Lower leg skin (tissue), 4 donors: Measurements from ENCODE around the gene FBXW9. TPM values are rescaled to one million over a fixed set of nuclear protein-coding genes. Genes with fewer than 3 reads are reported as not detected.

Source experiments
- DNase-seq, 2 donors: peaks; one replicate each; pipeline ENCODE4 v3.0.0-alpha.2; 2019; ENCODE audit warnings: low spot score in 2 of 2
- H3K4me3 ChIP-seq: fragments of 200-600 bp; sonication (generic); 2 replicates; pipeline ENCODE4 v1.5.1; 2017; ENCODE audit warnings: mild to moderate bottlenecking, low read depth; ENCODE audit not compliant: poor library complexity, severe bottlenecking
- CTCF ChIP-seq, 3 donors: fragments of 450-650 bp; IDR thresholded peaks; one replicate each; pipeline ENCODE4 v1.5.1; 2016; ENCODE audit warnings: antibody characterized with exemption in 3 of 3, mild to moderate bottlenecking in 3 of 3, moderate library complexity in 2 of 3
- POLR2A ChIP-seq, 2 donors: fragments of 450-650 bp; IDR thresholded peaks; one replicate each; pipeline ENCODE4 v1.6.1; 2016 to 2017; ENCODE audit warnings: antibody characterized with exemption in 2 of 2, mild to moderate bottlenecking in 1 of 2, moderate library complexity in 1 of 2
- WGBS, 2 donors: methylation state at CpG; one replicate each; pipeline ENCODE4 v1.1.5; 2018; 5-methylcytosine and 5-hydroxymethylcytosine counted together
- intact Hi-C: fragments of 100-400 bp; cut with DNase I; formaldehyde crosslinking; loops from one replicate; pipeline ENCODE4 v1.15.0; 2023; ENCODE audit warnings: low total_unique reads
- total RNA-seq, 4 donors: library from RNA; depleted of rRNA; stranded (reverse); fragments of >200 nt; gene quantifications; one replicate each; pipeline ENCODE4 v1.1.0, GENCODE V29; 2016

Gene FBXW9
- total RNA-seq, 4 donors from 2014 or later = 7.2 to 21.4 (median 13.1) TPM

DNA sequence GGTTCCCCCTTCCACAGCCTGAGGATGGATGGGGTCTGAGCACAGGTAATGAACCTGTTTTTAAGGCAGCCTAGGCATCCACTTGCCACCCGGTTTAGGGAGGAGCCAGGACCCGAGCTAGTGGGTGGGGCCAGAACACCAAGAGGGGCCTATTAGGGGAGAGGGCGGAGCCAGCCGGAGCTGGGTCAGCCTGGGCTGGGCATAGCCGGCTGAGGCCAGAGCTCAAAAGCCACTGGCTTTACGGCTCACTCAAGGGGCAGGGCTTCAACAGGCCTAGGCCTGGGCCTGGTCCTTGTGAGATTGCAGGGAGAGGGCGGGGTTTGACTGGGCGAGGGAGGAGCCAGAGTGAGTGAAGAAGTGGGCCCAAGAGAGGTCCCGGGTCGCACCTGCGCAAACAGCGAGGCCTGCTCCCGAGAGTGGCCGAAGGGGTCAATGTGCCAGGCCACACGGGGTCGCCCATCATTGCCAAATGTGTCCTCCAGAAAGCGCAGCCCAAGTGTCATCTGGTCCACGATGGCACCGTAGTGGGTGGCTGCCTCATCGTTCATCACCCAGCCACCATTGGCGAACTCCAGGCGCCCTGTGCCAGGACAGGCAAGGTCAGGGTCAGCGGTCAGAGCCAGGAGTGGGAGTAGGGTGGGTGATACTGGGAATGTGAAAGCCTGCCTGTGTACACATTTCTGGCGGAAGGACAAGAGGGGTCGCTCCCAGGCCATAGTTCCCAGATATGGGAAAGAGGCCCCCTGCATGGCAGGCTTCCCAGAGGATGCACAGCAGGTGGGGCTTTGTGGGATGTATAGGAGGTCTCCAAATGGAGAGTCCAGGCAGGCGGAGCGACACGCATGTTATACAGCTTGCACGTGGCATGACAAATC lies 31.8 kb downstream of the FBXW9 start:
- DNase-seq = no peak
- H3K4me3 ChIP-seq = no peak overlapping the region
- intact Hi-C loops = no loop called here
- WGBS, 2 donors = 81 to 86% methylated on average over 28 of the region's 29 CpGs
- TF ChIP-seq CTCF (IDR thresholded peaks at IDR 0.05) (no peak), POLR2A (IDR thresholded peaks at IDR 0.05) (no peak)

DNA sequence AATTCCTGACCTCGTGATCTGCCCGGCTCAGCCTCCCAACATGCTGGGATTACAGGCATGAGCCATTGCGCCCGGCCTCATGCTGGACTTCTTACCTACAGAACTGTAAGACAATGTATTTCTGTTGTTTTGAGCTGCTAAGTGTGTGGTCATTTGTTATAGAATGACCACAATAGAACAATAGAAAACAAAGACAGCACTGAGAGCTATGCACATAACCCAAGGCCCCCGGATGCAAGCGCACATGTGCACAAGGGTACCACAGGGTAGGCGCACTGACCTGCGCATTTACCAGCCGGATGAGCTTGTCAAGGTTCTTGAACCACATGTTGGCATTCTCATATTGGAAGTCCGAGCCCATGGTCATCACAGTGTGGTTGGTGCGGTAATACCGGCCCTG lies 35.5 kb downstream of the FBXW9 start:
- H3K4me3 ChIP-seq = no peak overlapping the region
- intact Hi-C loops = no loop called here
- no peak for DNase-seq
- TF ChIP-seq POLR2A (IDR thresholded peaks at IDR 0.05) (no peak), CTCF (IDR thresholded peaks at IDR 0.05) (no peak)
- 93 to 96% methylated on average over 12 of the region's 12 CpGs for WGBS, 2 donors

DNA sequence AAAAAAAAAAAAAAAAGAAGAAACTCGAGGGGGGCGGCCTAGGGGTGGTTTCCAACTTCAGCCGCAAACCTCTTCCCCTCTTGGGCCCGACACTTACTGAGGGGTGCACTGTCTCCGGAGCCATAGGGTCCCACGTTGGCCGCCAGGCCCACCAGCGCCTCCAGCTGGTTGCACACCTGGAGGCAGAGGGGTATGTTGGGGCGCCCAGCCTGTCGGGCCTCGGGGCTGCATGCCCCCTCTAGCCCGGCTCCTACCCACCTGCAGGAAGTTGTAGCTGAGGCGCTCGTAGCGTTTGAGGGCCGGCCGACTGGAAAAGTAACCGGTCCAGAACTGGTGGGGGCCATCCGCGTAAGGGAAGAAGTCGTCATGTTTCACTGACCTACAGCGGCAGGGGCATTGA lies 38.5 kb downstream of the FBXW9 start:
- no peak for DNase-seq
- intact Hi-C loops = no loop called here
- no peak for TF ChIP-seq CTCF (IDR thresholded peaks at IDR 0.05)
- no peak for TF ChIP-seq POLR2A (IDR thresholded peaks at IDR 0.05)
- 91 to 94% methylated on average over 22 of the region's 22 CpGs for WGBS, 2 donors
- no peak overlapping the region for H3K4me3 ChIP-seq

- WGBS, 2 donors = 74 to 79% methylated on average over 50 of the region's 50 CpGs
- no peak overlapping the region for H3K4me3 ChIP-seq
- no peak for DNase-seq
Measured at GRCh38 chr19:12656899-12657571, 39.4 kb downstream of the FBXW9 start.

GRCh38 chr19:12655546-12655945 lies 40.9 kb downstream of the FBXW9 start:
- TF ChIP-seq CTCF (IDR thresholded peaks at IDR 0.05) (no peak), POLR2A (IDR thresholded peaks at IDR 0.05) (no peak)

More at GRCh38 chr19:12656899-12657571, 39.4 kb downstream of the FBXW9 start:
- TF ChIP-seq CTCF (IDR thresholded peaks at IDR 0.05) = no peak
- no peak for TF ChIP-seq POLR2A (IDR thresholded peaks at IDR 0.05)
- intact Hi-C loops = no loop called here

More at GRCh38 chr19:12655546-12655945, 40.9 kb downstream of the FBXW9 start:
- DNase-seq = no peak
- WGBS, 2 donors = 96 to 97% methylated on average over 8 of the region's 8 CpGs
- intact Hi-C loops = no loop called here
- H3K4me3 ChIP-seq = no peak overlapping the region
